Immature natural killer cell (primary cell): Measurements from ENCODE around the gene CADPS. TPM values are rescaled to one million over a fixed set of nuclear protein-coding genes. Genes with fewer than 3 reads are reported as not detected.

Experiments
- DNase-seq, 3 donors: peaks; one replicate each; pipeline ENCODE4 v3.0.0; 2022; ENCODE audit warnings: mixed read lengths in 1 of 3
- H3K27ac Mint-ChIP-seq, 6 donors: one replicate each; pipeline ENCODE4 v1.8.0; 2020; ENCODE audit warnings: mixed read lengths in 6 of 6, mild to moderate bottlenecking in 5 of 6, inconsistent platforms in 4 of 6, moderate library complexity in 3 of 6
- H3K27me3 Mint-ChIP-seq, 3 donors: one replicate each; pipeline ENCODE4 v1.8.0; 2020 to 2021; ENCODE audit warnings: low read depth in 3 of 3, mild to moderate bottlenecking in 3 of 3, mixed read lengths in 3 of 3, moderate library complexity in 3 of 3, inconsistent platforms in 1 of 3
- H3K36me3 Mint-ChIP-seq, 3 donors: one replicate each; pipeline ENCODE4 v1.8.0; 2020; ENCODE audit warnings: mixed read lengths in 3 of 3, inconsistent platforms in 2 of 3, mild to moderate bottlenecking in 2 of 3
- H3K4me1 Mint-ChIP-seq, 2 donors: one replicate each; pipeline ENCODE4 v1.8.0; 2020; ENCODE audit warnings: inconsistent platforms in 2 of 2, mild to moderate bottlenecking in 2 of 2, mixed read lengths in 2 of 2, moderate library complexity in 1 of 2
- H3K4me3 Mint-ChIP-seq, 5 donors: one replicate each; pipeline ENCODE4 v1.8.0; 2020; ENCODE audit warnings: mild to moderate bottlenecking in 5 of 5, mixed read lengths in 5 of 5, inconsistent platforms in 3 of 5, moderate library complexity in 3 of 5
- H3K9me3 Mint-ChIP-seq, 6 donors: one replicate each; pipeline ENCODE4 v1.8.0; 2020; ENCODE audit warnings: mild to moderate bottlenecking in 6 of 6, mixed read lengths in 6 of 6, inconsistent platforms in 4 of 6, moderate library complexity in 3 of 6
- polyA plus RNA-seq, 3 donors: library from polyadenylated mRNA; unstranded; fragments of 300-500 nt; fragmentation: Illumina TruSeq; gene quantifications; one replicate each; pipeline ENCODE4 v1.2.3, GENCODE V29; 2021

Gene CADPS
- polyA plus RNA-seq, 3 donors from 2014 or later: not detected

DNA sequence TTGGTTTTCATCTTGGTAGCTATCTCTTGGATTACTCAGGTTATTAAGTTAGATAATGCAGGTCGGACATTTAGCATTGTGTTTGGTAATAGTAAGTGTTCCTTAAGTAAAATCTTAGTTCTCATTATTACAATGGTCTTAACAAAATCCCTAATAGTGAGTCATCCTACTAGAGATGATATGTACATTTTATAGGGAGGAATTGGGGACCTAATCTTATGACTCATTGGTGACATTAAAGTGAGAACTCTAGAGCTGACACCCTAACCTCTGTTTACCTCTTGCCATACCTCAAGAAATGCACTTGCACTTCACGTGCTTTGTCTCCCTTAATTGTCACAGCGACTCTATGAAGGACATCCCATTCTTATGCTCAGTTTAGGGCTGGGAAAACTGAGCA lies 174.9 kb downstream of the CADPS start:
- H3K9me3 Mint-ChIP-seq: peaks cover 0 to 18% (median 2%) of the 10 kb centered on the region in 6 donors
- no peaks in the 10 kb centered on the region for H3K4me1 Mint-ChIP-seq
- no peak overlapping the region for H3K4me3 Mint-ChIP-seq
- peaks cover 0 to 2% (median 1%) of the 10 kb centered on the region in 3 donors for H3K27me3 Mint-ChIP-seq
- DNase-seq: no peak
- H3K36me3 Mint-ChIP-seq: no peaks in the 10 kb centered on the region
- H3K27ac Mint-ChIP-seq: no peak overlapping the region

DNA sequence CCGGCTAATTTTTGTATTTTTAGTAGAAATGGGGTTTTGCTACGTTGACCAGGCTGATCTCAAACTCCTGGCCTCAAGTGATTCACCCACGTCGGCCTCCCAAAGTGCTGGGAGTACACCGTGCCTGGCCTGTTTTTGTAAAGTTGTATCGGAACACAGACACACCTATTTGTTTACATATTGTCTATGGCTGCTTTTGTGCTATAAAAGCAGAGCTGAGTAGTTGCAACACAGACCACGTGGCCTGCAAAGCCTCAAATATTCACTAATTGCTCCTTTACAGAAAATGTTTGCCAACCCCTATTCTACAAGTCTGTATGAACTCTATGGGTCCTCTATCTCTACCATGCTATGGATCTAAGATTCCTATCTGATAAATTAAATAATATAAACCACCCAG lies 175.5 kb downstream of the CADPS start:
- Mint-ChIP-seq H3K27me3 (peaks cover 0 to 2% (median 1%) of the 10 kb centered on the region in 3 donors), H3K36me3 (no peaks in the 10 kb centered on the region), H3K27ac (no peak overlapping the region), H3K4me1 (no peaks in the 10 kb centered on the region), H3K9me3 (peaks cover 0 to 14% (median 2%) of the 10 kb centered on the region in 6 donors), H3K4me3 (no peak overlapping the region)
- DNase-seq: no peak

DNA sequence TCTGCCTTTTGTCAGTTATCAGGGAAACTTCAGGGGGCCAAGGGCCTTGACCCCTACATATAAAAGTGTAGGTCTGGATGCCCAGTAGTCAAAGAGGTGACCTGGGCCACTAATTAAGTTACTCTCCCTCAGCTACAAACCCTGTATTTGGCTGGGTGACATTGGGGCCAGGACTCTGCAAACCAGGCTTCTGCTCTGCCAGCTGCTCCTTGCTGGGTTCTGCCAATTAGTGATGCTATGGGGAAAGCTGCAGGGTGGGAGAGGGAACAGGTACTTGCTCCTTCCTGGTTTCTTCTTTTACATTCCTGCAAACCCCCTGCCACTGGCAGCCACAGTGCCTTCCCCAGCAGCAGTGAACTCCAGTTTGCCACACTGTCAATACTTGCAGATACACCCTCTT lies 179.2 kb downstream of the CADPS start:
- Mint-ChIP-seq H3K27me3 (peaks cover 0 to 4% (median 0%) of the 10 kb centered on the region in 3 donors), H3K4me3 (no peak overlapping the region), H3K27ac (no peak overlapping the region), H3K9me3 (peaks cover 0 to 14% (median 4%) of the 10 kb centered on the region in 6 donors), H3K4me1 (no peaks in the 10 kb centered on the region), H3K36me3 (no peaks in the 10 kb centered on the region)
- DNase-seq: no peak

DNA sequence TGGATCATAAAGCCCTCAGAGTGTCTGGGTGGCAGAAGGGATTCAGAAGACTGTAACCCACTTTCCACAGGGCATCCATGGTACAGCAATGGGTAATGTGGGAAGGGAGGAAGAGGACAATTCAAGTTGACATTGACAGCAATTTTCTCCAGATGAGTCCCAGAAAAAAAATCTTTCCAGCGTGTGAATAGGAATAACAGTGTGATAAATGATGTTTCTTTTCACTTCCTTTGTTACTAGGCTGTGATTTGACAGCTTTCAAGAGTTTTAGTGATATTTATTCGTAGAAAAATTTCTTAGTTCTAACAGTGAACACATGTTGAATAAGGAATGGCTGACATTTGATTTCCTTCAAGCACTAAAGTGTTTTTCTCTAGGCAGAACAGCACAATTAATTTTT lies 186.4 kb downstream of the CADPS start:
- Mint-ChIP-seq H3K27ac (no peak overlapping the region), H3K27me3 (peaks cover 0 to 2% (median 2%) of the 10 kb centered on the region in 3 donors), H3K4me3 (no peak overlapping the region), H3K9me3 (peaks cover 0 to 8% (median 5%) of the 10 kb centered on the region in 6 donors), H3K36me3 (no peaks in the 10 kb centered on the region), H3K4me1 (no peaks in the 10 kb centered on the region)
- no peak for DNase-seq

DNA sequence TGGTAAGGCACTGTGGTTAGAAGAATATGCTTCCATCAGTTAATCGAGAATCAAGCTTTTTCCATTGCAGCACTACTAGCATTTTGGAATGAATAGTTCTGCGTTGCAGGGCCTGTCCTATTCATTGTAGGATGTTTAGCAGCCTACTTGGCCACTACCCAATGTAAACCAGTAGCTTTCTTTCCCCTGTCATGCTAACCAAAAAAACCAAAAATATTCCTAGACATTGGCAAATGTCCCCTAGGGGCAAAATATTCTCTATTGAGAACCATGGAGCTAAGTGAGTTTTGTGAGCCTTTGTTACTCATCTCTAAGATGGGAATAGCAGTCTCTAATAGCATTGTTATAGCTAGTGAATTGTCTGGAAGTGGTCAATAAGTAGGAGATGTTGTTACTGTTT lies 187.2 kb downstream of the CADPS start:
- no peaks in the 10 kb centered on the region for H3K4me1 Mint-ChIP-seq
- DNase-seq: no peak
- H3K4me3 Mint-ChIP-seq: no peak overlapping the region
- H3K9me3 Mint-ChIP-seq: peaks cover 0 to 8% (median 4%) of the 10 kb centered on the region in 6 donors
- H3K27ac Mint-ChIP-seq: no peak overlapping the region
- peaks cover 0 to 2% (median 2%) of the 10 kb centered on the region in 3 donors for H3K27me3 Mint-ChIP-seq
- H3K36me3 Mint-ChIP-seq: no peaks in the 10 kb centered on the region

DNA sequence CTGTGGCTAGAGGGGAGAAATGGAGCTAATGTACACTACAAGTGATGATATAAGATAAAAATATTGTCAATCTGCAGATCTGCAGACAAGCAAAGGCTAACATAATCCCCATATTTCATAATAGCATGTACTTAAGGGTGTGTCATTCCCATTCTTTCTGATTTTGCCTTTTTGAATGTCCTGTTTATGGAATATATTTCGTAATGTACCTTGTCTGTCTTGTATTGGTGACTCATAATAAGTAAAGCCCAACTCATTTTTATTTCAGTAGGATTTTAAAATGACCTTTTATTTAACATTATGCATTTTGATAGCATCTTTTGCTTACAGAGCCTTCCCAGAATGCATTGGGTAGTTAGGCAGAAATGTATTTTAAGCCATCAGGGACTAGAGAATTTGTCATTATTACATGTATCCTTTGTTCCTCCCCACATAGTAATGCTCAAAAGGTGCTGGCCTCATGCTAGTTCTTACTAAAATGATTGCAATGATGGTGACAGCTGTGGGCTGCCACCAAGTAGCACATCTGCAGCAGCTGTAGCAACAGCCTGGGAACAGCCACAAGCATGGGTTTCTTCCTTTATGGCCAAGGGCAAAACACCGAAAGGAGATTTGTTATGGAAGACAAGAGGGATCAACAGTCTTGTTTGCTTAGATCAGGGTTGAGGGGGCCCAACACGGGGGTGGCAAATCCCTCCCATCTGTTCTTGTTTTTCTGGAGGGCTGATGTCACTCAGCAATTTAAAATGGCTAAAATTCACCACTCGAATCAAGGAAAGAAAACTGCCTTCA lies 188.5 kb downstream of the CADPS start:
- Mint-ChIP-seq H3K4me1 (no peaks in the 10 kb centered on the region), H3K4me3 (no peak overlapping the region), H3K36me3 (no peaks in the 10 kb centered on the region), H3K27ac (no peak overlapping the region), H3K9me3 (peaks cover 0 to 8% (median 3%) of the 10 kb centered on the region in 6 donors), H3K27me3 (peaks cover 0 to 2% (median 2%) of the 10 kb centered on the region in 3 donors)
- DNase-seq: no peak

DNA sequence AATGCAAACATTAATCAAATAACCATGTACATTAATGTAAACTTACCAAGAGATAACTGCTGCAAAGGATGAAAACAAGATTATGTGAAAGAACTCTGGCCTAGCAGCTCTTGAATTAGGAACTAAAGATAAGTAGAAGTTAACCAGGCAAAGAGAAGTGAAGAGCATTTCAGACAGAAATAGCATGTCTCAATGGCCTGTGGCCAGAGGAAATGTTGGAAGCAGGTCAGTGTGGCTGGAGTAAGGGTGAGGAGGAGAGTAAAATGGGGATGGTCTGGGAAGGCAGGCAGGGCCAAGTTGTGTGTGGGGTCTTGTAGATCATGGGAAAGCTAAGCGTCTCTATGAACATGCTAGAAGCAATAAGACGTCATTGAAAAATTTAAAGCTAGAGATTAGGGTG lies 192.4 kb downstream of the CADPS start:
- Mint-ChIP-seq H3K9me3 (peaks cover 0 to 9% (median 3%) of the 10 kb centered on the region in 6 donors), H3K36me3 (no peaks in the 10 kb centered on the region), H3K27me3 (peaks cover 0 to 2% (median 0%) of the 10 kb centered on the region in 3 donors), H3K4me1 (no peaks in the 10 kb centered on the region), H3K27ac (no peak overlapping the region), H3K4me3 (no peak overlapping the region)
- DNase-seq: no peak

DNA sequence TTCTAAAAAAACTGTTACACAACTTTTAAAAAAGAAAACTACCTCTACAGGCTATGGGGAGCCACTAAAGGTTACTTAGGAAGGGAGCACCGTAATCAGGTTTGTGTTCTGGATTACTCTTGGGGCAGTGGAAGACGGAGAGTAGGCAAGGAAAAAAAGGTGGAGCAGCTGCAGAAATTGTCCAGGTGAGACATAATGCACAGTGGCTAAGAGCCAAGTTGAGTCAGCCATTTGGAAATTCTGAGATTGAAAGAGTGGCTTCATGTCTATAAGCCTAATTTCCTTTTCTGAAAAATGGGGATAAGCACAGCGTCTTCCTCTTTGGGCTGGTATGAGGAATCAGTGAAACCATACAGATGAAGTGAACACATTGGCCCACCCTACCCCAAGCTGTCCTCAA lies 195.2 kb downstream of the CADPS start:
- H3K4me1 Mint-ChIP-seq: no peaks in the 10 kb centered on the region
- no peak for DNase-seq
- no peak overlapping the region for H3K4me3 Mint-ChIP-seq
- H3K36me3 Mint-ChIP-seq: no peaks in the 10 kb centered on the region
- H3K9me3 Mint-ChIP-seq: peaks cover 0 to 5% (median 3%) of the 10 kb centered on the region in 6 donors
- peaks cover 0 to 1% (median 0%) of the 10 kb centered on the region in 3 donors for H3K27me3 Mint-ChIP-seq
- H3K27ac Mint-ChIP-seq: no peak overlapping the region

DNA sequence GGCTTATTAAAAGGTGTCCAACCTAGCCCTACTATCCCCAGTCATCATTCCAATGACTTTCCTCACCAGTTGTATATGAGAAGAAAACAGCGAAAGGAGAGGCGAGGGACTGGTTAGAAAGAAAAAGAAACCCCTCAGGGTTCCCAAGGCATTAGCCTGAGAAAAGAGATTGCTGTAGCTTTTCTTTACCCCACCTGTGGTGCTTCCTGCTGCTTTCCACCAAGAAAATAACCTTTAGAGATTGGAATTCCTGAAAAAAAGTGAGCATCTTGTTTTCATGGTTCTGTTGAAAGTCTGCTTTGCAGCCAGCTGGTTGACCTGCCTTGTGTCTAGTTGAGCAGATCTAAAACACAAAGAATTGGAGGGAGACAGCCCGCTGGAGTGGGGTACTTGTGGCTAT lies 196.4 kb downstream of the CADPS start:
- H3K9me3 Mint-ChIP-seq: peaks cover 0 to 5% (median 3%) of the 10 kb centered on the region in 6 donors

DNA sequence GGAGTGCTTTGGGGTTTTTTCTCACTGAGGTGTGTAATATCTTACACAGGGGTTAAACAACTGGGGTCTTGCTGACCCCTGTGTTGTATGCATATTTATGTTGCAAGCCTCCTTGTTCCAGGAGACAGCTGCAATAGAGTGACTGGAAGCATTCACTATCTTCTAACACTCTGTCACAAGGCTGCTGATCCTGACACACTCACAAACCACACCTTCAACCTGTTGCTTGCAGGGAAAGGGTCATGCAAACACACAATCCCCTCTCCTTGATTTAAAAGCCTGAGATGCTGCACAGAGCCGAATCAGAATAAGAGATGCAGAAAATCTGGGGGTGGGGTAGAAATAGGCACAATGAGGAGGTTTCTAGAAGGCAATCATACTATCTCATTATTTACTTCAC lies 197.3 kb downstream of the CADPS start:
- H3K36me3 Mint-ChIP-seq: no peaks in the 10 kb centered on the region
- no peak overlapping the region for H3K27ac Mint-ChIP-seq
- peaks cover 0 to 1% (median 0%) of the 10 kb centered on the region in 3 donors for H3K27me3 Mint-ChIP-seq
- H3K4me3 Mint-ChIP-seq: no peak overlapping the region
- H3K9me3 Mint-ChIP-seq: peaks cover 0 to 5% (median 2%) of the 10 kb centered on the region in 6 donors
- DNase-seq: no peak
- H3K4me1 Mint-ChIP-seq: no peaks in the 10 kb centered on the region

More for the DNA sequence above, 196.4 kb downstream of the CADPS start:
- no peak for DNase-seq
- Mint-ChIP-seq H3K36me3 (no peaks in the 10 kb centered on the region), H3K27me3 (peaks cover 0 to 1% (median 0%) of the 10 kb centered on the region in 3 donors), H3K4me3 (no peak overlapping the region), H3K27ac (no peak overlapping the region), H3K4me1 (no peaks in the 10 kb centered on the region)

DNA sequence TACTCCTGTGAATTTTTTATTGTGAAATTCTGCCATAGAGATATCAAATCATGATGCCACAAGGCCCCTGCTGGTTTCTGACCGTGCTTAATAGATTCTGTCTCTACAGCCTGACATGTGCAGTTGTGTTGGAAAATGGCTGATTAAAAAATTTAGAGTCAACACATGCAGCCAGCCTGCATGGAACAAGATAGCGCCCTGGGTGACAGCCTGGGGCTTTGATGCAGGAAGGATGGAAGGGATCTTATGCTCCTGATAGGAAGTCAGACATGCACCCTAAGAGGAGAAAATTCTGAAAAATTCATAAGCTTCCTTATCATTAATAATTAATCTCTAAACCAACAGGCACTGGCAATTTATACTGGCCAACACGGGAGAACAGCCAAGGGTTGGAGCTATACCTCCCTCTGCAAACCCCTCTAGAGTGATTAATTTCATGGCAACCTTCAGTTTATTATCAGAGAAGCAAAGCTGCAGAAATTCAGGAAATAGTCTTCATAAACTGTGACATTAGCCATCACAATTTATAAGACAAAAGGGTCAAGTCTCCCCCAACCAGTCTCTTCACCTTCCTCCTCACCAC lies 198.4 kb downstream of the CADPS start:
- H3K36me3 Mint-ChIP-seq: peaks cover 0 to 3% (median 0%) of the 10 kb centered on the region in 3 donors
- no peaks in the 10 kb centered on the region for H3K4me1 Mint-ChIP-seq
- H3K27me3 Mint-ChIP-seq: peaks cover 0 to 1% (median 0%) of the 10 kb centered on the region in 3 donors
- DNase-seq: no peak
- H3K4me3 Mint-ChIP-seq: no peak overlapping the region
- H3K27ac Mint-ChIP-seq: no peak overlapping the region
- H3K9me3 Mint-ChIP-seq: peaks cover 0 to 9% (median 2%) of the 10 kb centered on the region in 6 donors

DNA sequence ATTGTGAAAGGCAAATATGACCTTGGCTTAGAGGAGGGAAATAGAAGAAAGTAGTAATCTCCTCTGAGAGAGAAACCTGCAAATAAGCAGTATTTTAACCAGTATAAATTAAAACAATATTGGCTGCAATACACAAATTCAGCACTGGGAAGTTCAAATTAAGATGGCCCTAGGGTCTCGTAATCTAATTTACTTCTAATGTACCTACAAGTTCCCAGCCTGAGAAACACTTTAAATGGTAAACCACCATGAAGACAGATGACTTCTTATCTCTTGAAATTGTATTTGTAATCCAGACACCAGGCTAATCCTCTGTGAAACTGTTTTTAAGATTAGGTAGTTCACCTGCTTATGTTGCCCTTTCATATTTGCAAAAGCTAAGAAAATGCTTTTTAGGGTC lies 199.7 kb downstream of the CADPS start:
- Mint-ChIP-seq H3K4me3 (no peak overlapping the region), H3K4me1 (no peaks in the 10 kb centered on the region), H3K27ac (no peak overlapping the region), H3K27me3 (peaks cover 0 to 4% (median 0%) of the 10 kb centered on the region in 3 donors), H3K9me3 (peaks cover 0 to 8% (median 4%) of the 10 kb centered on the region in 6 donors), H3K36me3 (peaks cover 0 to 3% (median 0%) of the 10 kb centered on the region in 3 donors)
- DNase-seq: no peak

DNA sequence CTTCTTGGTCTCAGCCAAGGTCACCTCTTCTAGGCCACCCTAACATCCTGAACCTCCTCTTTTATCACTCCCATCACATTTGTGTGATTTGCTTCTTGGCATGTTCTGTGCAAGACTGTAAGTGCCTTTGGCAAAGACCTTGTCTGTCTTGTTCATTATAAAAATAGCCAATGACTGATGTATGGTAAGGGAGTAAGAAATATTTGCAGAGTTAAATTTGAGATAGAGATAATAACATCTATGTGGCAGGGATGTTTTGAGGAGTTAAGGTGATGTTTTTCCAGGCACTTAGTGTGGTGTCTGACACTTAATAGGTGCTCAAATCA lies 202.3 kb downstream of the CADPS start:
- no peaks in the 10 kb centered on the region for H3K4me1 Mint-ChIP-seq

DNA sequence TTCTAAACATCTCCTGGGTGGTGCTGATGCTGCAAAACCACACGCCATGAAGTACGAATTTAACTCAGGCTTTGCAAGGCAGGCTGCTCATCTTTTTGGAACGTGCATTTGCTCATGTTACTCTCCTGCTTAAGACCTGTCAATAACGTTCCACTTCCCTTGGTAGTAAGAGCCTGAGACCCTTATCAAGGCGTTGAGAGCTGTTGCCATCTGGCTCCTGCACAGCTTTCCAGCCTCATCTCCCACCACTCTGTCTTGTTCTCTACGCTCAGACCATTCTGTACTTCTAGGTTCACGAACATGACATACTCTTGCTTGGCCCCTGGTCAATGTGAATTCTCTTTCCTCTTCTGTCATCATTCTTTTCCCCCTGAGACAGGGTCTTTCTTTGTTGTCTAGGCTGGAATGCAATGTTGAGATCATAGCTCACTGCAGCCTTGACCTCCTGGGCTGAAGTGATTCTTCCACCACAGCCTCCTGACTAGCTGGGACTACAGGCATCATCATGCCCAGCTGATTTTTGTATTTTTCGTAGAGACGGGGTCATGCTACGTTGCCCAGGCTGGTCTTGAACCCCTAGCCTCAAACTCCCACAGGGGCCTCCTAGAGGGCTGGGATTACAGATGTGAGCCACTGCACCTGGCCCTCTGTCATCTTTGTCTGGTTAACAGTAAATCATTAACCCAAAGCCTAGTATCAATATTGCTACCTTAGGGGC lies 202.8 kb downstream of the CADPS start:
- DNase-seq: no peak
- H3K36me3 Mint-ChIP-seq: peaks cover 0 to 3% (median 0%) of the 10 kb centered on the region in 3 donors
- H3K4me1 Mint-ChIP-seq: no peaks in the 10 kb centered on the region
- peaks cover 0 to 9% (median 3%) of the 10 kb centered on the region in 6 donors for H3K9me3 Mint-ChIP-seq
- no peak overlapping the region for H3K27ac Mint-ChIP-seq
- H3K4me3 Mint-ChIP-seq: no peak overlapping the region
- H3K27me3 Mint-ChIP-seq: peaks cover 0 to 2% (median 0%) of the 10 kb centered on the region in 3 donors

More for the DNA sequence above, 202.3 kb downstream of the CADPS start:
- Mint-ChIP-seq H3K9me3 (peaks cover 0 to 9% (median 3%) of the 10 kb centered on the region in 6 donors), H3K4me3 (no peak overlapping the region), H3K27me3 (peaks cover 0 to 4% (median 0%) of the 10 kb centered on the region in 3 donors), H3K27ac (no peak overlapping the region), H3K36me3 (peaks cover 0 to 3% (median 0%) of the 10 kb centered on the region in 3 donors)
- no peak for DNase-seq
